BE2C (cell line): ENCODE measurements around the gene AHSG.
"Not testable (repeated sequence)": the region's sequence is repeated elsewhere in the genome, so short reads cannot be mapped to it uniquely, and the experiment has no call there.

Source experiments
- DNase-seq: peaks from one replicate; pipeline ENCODE4 v3.0.0-alpha.2; 2020
- H3K27me3 ChIP-seq: fragments of 250-450 bp; sonication (Bioruptor Pico); 2 replicates; pipeline ENCODE4 v1.5.1; 2020; ENCODE audit warnings: mild to moderate bottlenecking
- H3K36me3 ChIP-seq: fragments of 250-450 bp; sonication (Bioruptor Pico); 2 replicates; pipeline ENCODE4 v1.5.1; 2020; ENCODE audit warnings: mild to moderate bottlenecking
- H3K4me1 ChIP-seq: fragments of 250-450 bp; sonication (Bioruptor Pico); 2 replicates; pipeline ENCODE4 v1.5.1; 2020
- H3K4me3 ChIP-seq: 2 replicates; pipeline ENCODE4 v1.5.1; 2011; ENCODE audit warnings: low read depth, low read length
- H3K9me3 ChIP-seq: fragments of 250-450 bp; sonication (Bioruptor Pico); 2 replicates; pipeline ENCODE4 v1.5.1; 2020
- TF ChIP-seq, protein P1 (sequence below): IDR thresholded peaks from 2 replicates; pipeline ENCODE4 v1.5.1; 2012; ENCODE audit warnings: mild to moderate bottlenecking, low read depth, low read length

The AHSG gene

DNA sequence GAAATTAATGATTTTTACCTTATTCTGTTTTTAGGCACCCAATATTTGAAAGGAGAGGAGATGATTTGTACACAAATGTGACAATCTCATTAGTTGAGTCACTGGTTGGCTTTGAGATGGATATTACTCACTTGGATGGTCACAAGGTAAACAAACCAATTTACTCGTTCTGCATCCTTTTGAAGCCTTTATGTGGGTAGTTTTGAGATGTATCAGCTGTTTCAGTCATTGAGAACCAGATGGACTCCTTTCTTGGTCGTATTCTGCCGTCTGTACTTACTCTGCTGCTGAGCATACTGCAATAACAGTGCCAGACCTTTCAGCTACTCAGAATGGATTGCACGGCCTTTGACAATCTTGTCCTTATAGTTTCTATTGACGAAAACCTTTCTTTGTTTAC lies 29.0 kb upstream of the AHSG start:
- H3K36me3 ChIP-seq, result peaks cover 69% of the 10 kb centered on the region
- H3K27me3 ChIP-seq, result no peaks in the 10 kb centered on the region
- no peak overlapping the region for H3K4me3 ChIP-seq
- no peak for DNase-seq
- no peaks in the 10 kb centered on the region for H3K9me3 ChIP-seq
- no peaks in the 10 kb centered on the region for H3K4me1 ChIP-seq
- TF ChIP-seq, protein P1, sequence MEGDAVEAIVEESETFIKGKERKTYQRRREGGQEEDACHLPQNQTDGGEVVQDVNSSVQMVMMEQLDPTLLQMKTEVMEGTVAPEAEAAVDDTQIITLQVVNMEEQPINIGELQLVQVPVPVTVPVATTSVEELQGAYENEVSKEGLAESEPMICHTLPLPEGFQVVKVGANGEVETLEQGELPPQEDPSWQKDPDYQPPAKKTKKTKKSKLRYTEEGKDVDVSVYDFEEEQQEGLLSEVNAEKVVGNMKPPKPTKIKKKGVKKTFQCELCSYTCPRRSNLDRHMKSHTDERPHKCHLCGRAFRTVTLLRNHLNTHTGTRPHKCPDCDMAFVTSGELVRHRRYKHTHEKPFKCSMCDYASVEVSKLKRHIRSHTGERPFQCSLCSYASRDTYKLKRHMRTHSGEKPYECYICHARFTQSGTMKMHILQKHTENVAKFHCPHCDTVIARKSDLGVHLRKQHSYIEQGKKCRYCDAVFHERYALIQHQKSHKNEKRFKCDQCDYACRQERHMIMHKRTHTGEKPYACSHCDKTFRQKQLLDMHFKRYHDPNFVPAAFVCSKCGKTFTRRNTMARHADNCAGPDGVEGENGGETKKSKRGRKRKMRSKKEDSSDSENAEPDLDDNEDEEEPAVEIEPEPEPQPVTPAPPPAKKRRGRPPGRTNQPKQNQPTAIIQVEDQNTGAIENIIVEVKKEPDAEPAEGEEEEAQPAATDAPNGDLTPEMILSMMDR, result no peak

- not testable (repeated sequence) for H3K4me3 ChIP-seq, H3K4me1 ChIP-seq, H3K27me3 ChIP-seq, DNase-seq, H3K9me3 ChIP-seq
- H3K36me3 ChIP-seq, result peaks cover 48% of the 10 kb centered on the region
These were observed 26.6 kb upstream of the AHSG start for GRCh38 chr3:186586245-186586644.

GRCh38 chr3:186587183-186587582 lies 25.7 kb upstream of the AHSG start:
- TF ChIP-seq, protein P1, result no peak
- H3K4me3 ChIP-seq, result no peak overlapping the region
- no peaks in the 10 kb centered on the region for H3K27me3 ChIP-seq
- H3K4me1 ChIP-seq, result no peaks in the 10 kb centered on the region
- H3K36me3 ChIP-seq, result peaks cover 41% of the 10 kb centered on the region
- no peak for DNase-seq
- H3K9me3 ChIP-seq, result no peaks in the 10 kb centered on the region

- Histone ChIP-seq H3K4me1 (no peaks in the 10 kb centered on the region), H3K36me3 (peaks cover 26% of the 10 kb centered on the region), H3K27me3 (no peaks in the 10 kb centered on the region), H3K9me3 (no peaks in the 10 kb centered on the region), H3K4me3 (no peak overlapping the region)
- TF ChIP-seq, protein P1, result no peak
- no peak for DNase-seq
These were observed 24.2 kb upstream of the AHSG start for GRCh38 chr3:186588632-186589031.

DNA sequence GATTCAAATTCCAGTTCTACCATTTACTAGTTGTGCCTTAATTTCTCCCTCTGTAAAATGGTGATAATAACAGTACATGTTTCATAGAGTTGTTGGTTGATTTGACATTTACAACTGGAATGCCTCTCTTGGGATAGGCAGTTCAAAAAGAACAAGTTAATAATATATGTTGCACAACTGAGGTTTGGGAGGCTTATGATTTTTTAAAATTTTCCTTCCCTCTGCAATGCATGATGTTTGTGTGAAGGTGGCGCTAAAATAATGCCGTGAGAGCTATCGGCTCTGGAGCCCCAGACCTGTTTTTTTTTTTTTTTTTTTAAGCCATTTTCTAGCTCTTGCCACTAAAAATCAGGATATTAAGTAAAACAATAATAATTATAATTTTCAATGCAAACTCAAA lies 23.7 kb upstream of the AHSG start:
- H3K4me1 ChIP-seq, result no peaks in the 10 kb centered on the region
- peaks cover 21% of the 10 kb centered on the region for H3K36me3 ChIP-seq
- no peak for DNase-seq
- H3K4me3 ChIP-seq, result no peak overlapping the region
- TF ChIP-seq, protein P1, result peak; percentile 56
- H3K27me3 ChIP-seq, result no peaks in the 10 kb centered on the region
- no peaks in the 10 kb centered on the region for H3K9me3 ChIP-seq

DNA sequence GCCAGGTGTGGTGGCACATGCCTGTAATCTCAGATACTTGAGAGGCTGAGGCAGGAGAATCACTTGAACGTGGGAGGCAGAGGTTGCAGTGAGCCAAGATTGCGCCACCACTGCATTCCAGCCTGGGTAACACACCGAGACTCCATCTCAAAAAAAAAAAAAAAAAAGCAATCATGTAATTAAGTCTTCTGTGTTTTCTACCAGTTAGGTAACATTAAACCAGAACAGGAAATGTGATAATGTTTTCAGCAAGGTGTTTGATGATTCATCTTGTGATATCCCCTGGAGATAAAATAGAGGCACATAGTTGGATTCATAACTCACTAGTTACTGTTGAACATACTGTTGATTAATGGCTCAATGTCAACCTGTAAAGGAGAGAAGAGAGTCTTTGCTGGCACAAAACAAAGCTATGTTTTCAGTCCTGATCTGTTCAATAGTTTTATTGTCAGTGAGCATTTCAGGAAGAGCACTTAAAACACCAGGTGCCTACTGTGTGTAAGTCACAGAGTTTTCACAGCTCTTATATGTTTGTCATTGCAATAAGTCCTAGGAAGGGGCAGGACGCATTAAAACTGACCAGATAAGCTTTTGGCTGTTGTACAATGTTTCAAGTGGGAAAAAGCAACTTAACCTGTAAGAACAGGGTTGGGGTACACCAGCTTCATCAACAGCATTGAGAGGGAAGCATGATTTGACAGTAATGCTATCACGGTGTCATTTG lies 22.8 kb upstream of the AHSG start:
- TF ChIP-seq, protein P1, result no peak
- Histone ChIP-seq H3K4me1 (no peaks in the 10 kb centered on the region), H3K4me3 (no peak overlapping the region), H3K36me3 (peaks cover 12% of the 10 kb centered on the region), H3K9me3 (no peaks in the 10 kb centered on the region), H3K27me3 (no peaks in the 10 kb centered on the region)
- DNase-seq, result no peak
